Hepatocyte (in vitro differentiated cells): ENCODE results near the gene CYP3A7.

Experiments
- CTCF ChIP-seq: fragments of 200-600 bp; sonication (generic); IDR thresholded peaks from 2 replicates; pipeline ENCODE4 v1.5.1; 2016; ENCODE audit warnings: antibody characterized with exemption, mild to moderate bottlenecking; ENCODE audit not compliant: poor library complexity
- EZH2 ChIP-seq: fragments of 200-600 bp; sonication (generic); IDR thresholded peaks from 2 replicates; pipeline ENCODE4 v1.6.1; 2016; ENCODE audit warnings: antibody characterized with exemption, mild to moderate bottlenecking, borderline replicate concordance
- EZH2phosphoT487 ChIP-seq: fragments of 200-600 bp; sonication (generic); IDR thresholded peaks from one replicate; pipeline ENCODE4 v1.6.1; 2018; ENCODE audit warnings: antibody characterized with exemption, mild to moderate bottlenecking, low read depth, moderate library complexity; ENCODE audit not compliant: unreplicated experiment, severe bottlenecking

GRCh38 chr7:99740573-99741440 is 5.8 kb upstream of the CYP3A7 start:
- TF ChIP-seq CTCF (no peak), EZH2phosphoT487 (no peak), EZH2 (no peak)
